WERI-Rb-1 (cell line): ENCODE data around the gene MRPS17.

ENCODE experiments used
- DNase-seq: peaks from one replicate; pipeline ENCODE4 v3.0.0-alpha.2; 2020
- H3K27ac ChIP-seq: fragments of 250-450 bp; sonication (Bioruptor Pico); 2 replicates; pipeline ENCODE4 v1.5.1; 2020; ENCODE audit warnings: mild to moderate bottlenecking, moderate library complexity
- H3K27me3 ChIP-seq: fragments of 250-450 bp; sonication (Bioruptor Pico); 2 replicates; pipeline ENCODE4 v1.5.1; 2021; ENCODE audit warnings: mild to moderate bottlenecking, low read depth, moderate library complexity; ENCODE audit not compliant: insufficient read depth, severe bottlenecking
- H3K36me3 ChIP-seq: fragments of 250-450 bp; sonication (Bioruptor Pico); 2 replicates; pipeline ENCODE4 v1.5.1; 2020; ENCODE audit warnings: mild to moderate bottlenecking, moderate library complexity
- H3K4me3 ChIP-seq: 2 replicates; pipeline ENCODE4 v1.5.1; 2011; ENCODE audit warnings: low read depth, mild to moderate bottlenecking, control low read depth, low read length
- H3K9me3 ChIP-seq: fragments of 250-450 bp; sonication (Bioruptor Pico); 2 replicates; pipeline ENCODE4 v1.5.1; 2021; ENCODE audit warnings: mild to moderate bottlenecking, moderate library complexity; ENCODE audit not compliant: severe bottlenecking
- TF ChIP-seq, protein P1 (sequence below): IDR thresholded peaks from 2 replicates; pipeline ENCODE4 v1.5.1; 2011; ENCODE audit warnings: low read depth, mild to moderate bottlenecking, control low read depth, inconsistent platforms, low read length

MRPS17 gene

DNA sequence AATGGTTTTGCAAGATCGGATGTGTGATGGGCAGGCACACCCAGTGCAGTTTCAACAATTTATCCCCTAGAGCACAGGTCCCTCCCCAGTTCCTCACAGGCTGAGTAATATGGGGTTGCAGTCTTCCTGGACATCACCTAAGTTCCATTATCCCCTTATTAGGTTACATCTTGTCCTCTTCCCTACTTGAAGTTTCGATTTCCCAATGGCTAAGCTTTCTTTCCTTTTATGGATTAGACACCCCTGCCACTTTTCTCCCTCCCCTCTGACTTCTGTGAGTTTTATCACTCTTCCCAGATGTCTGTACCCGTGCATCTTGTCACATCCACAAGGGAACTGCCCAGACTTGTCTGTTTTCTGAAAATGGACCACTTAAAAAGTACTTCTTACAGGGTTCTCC lies 10.3 kb downstream of the MRPS17 start:
- DNase-seq = no peak
- Histone ChIP-seq H3K36me3 (no peaks in the 10 kb centered on the region; the same call in 1 of the 2 replicates), H3K4me3 (no peak overlapping the region), H3K27ac (no peak overlapping the region), H3K9me3 (no peaks in the 10 kb centered on the region), H3K27me3 (no peaks in the 10 kb centered on the region)
- TF ChIP-seq, protein P1, sequence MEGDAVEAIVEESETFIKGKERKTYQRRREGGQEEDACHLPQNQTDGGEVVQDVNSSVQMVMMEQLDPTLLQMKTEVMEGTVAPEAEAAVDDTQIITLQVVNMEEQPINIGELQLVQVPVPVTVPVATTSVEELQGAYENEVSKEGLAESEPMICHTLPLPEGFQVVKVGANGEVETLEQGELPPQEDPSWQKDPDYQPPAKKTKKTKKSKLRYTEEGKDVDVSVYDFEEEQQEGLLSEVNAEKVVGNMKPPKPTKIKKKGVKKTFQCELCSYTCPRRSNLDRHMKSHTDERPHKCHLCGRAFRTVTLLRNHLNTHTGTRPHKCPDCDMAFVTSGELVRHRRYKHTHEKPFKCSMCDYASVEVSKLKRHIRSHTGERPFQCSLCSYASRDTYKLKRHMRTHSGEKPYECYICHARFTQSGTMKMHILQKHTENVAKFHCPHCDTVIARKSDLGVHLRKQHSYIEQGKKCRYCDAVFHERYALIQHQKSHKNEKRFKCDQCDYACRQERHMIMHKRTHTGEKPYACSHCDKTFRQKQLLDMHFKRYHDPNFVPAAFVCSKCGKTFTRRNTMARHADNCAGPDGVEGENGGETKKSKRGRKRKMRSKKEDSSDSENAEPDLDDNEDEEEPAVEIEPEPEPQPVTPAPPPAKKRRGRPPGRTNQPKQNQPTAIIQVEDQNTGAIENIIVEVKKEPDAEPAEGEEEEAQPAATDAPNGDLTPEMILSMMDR = no peak

DNA sequence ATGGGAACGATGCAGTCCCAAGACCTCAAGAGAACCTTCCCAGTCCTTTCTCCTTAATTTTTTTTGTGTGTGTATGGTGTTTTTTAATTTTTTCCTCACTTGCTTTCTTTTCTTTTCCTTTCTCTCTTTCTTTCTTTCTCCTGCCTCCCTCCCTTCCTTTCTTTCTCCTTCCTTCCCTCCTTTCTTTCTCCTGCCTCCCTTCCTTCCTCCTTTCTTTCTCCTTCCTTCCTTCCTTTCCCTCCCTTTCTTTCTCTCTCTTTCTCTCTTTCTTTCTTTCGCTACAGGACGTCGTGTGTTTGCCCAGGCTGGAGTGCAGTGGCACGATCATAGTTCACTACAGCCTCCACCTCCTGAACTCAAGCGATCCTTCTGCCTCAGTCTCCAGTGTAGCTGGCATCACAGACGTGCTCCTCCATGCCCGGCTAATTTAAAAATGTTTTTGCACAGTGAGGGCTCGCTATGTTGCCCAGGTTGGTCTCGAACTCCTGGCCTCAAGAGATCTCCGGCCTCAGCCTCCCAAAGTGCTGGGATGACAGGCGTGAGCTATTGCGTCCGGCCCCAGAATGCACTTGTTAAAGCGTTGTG lies 12.0 kb downstream of the MRPS17 start:
- H3K36me3 ChIP-seq = peaks cover 3% of the 10 kb centered on the region
- TF ChIP-seq, protein P1 = no peak
- H3K27ac ChIP-seq = peak overlapping the region; percentile 50; the same call in 1 of the 2 replicates
- no peaks in the 10 kb centered on the region for H3K27me3 ChIP-seq
- H3K4me3 ChIP-seq = no peak overlapping the region
- DNase-seq = no peak
- H3K9me3 ChIP-seq = no peaks in the 10 kb centered on the region

DNA sequence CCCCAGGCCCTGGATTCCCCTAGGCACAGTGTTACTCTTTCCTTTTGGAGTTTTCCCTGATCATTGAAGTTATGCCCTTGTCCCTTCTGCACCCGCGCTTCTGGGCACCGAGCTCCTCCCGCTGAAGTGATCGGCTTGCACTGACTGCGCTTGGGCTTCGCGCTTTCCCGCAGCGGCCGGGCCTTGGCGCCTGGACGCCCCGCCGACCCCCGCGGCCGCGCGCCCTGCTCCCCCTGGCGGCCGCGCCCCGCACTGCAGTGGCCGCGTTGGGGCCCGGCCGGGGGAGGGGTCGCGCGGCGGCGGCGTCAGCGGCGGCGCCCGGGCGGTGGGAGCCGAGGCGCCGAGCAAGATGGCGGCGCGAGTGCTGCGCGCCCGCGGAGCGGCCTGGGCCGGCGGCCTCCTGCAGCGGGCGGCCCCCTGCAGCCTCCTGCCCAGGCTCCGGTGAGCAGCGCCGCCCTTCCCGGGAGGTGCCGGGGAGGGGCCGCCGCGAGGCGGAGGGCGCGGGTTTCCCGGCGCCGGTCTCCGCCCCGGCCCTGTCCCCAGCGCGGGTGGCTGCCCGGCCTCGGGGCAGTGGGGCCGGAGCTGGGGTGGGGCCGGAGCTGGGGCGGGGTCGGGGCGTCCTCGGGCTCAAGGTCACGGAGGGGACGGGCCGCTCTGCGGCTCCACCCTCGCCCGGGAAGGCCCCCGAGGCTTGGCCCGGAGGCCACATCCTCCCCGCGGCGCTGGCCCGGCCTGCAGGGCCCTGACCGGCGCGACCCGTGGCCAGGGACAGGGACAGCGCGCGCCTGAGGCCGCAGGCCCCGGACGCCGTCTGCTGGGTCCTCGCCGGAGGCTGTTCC lies 12.8 kb downstream of the MRPS17 start, which contains the start of gene NIPSNAP2:
Gene NIPSNAP2 (plus strand): TSS at position 325 of the 839 bp plus-strand sequence. CDS start 25 bp downstream, at position 350.
- TF ChIP-seq, protein P1 = peak; percentile 44
- Histone ChIP-seq H3K27me3 (no peaks in the 10 kb centered on the region), H3K4me3 (peak within 1 kb of the TSS; percentile 73), H3K27ac (peak within 1 kb of the TSS; percentile 76), H3K36me3 (peaks cover 4% of the 10 kb centered on the region), H3K9me3 (no peaks in the 10 kb centered on the region)
- DNase-seq = peak; percentile 78

DNA sequence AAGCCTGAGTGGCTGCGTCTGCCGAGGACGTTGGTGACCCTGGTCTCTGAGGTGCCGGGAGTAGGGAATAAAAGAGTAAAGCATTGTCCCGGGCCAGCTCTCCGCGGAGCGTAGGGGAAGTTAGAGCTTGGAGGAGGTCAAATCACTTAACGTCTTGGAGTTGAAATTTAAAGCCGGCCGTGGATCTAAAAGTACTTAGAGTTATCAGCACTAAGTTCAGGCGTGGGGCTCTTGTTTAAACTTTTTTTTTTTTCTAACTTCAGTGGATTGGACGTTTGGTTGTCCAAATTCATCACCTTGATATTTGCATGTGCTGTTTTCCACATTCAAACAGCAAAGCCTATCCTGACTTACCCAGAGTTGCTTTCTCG lies 13.4 kb downstream of the MRPS17 start:
- Histone ChIP-seq H3K4me3 (peak overlapping the region; percentile 73), H3K36me3 (peaks cover 4% of the 10 kb centered on the region), H3K9me3 (no peaks in the 10 kb centered on the region), H3K27ac (peak overlapping the region; percentile 76), H3K27me3 (no peaks in the 10 kb centered on the region)
- TF ChIP-seq, protein P1 = no peak
- DNase-seq = no peak

DNA sequence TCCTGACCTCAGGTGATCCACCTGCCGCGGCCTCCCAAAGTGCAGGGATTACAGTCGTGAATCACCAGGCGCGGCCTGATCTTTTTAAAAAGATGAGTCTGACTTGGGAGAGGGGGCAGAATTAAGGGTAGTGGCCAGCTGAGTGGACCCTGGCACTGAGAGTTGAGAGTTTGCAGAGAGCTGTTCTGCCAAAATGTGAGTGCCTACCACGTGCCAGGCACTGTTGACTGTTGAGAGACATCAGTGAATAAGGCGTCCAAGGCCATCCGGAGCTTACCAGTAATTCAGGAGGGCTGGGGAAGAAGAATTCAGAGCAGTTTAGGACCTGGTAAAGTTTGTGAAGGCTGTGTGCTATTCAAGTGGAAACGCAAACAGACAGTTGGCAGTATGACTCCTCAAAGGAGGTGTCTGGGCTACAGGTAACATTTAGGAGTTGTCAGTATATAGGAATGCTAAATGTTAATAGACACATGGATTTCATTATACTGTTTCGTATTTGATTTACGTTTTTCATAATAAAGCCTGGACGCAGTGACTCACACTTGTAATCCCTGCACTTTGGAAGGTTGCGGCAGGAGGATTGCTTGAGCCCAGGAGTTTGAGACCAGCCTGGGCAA lies 14.2 kb downstream of the MRPS17 start:
- DNase-seq = peak; percentile 8
- no peaks in the 10 kb centered on the region for H3K27me3 ChIP-seq
- peaks cover 4% of the 10 kb centered on the region for H3K36me3 ChIP-seq
- H3K4me3 ChIP-seq = no peak overlapping the region
- TF ChIP-seq, protein P1 = no peak
- no peaks in the 10 kb centered on the region for H3K9me3 ChIP-seq
- H3K27ac ChIP-seq = no peak overlapping the region
